Effector memory CD4-positive, alpha-beta T cell (primary cell): ENCODE data around the gene RARA.

Experiments used
- DNase-seq, 3 donors: peaks; one replicate each; pipeline ENCODE4 v3.0.0-alpha.2; 2020
- H3K27ac ChIP-seq: 2 replicates; pipeline ENCODE4 v1.7.0; 2013; ENCODE audit warnings: mild to moderate bottlenecking, low read length, moderate library complexity; ENCODE audit not compliant: insufficient read depth, poor library complexity, severe bottlenecking
- H3K27me3 ChIP-seq: replicated peaks from 2 replicates; pipeline ENCODE4 v1.7.0; 2013; ENCODE audit warnings: mild to moderate bottlenecking, low read length; ENCODE audit not compliant: insufficient read depth, control insufficient read depth, poor library complexity, severe bottlenecking
- H3K36me3 ChIP-seq: 2 replicates; pipeline ENCODE4 v1.7.0; 2013; ENCODE audit warnings: mild to moderate bottlenecking, low read length, moderate library complexity; ENCODE audit not compliant: control insufficient read depth, insufficient read depth
- H3K4me1 ChIP-seq: 2 replicates; pipeline ENCODE4 v1.7.0; 2013; ENCODE audit warnings: low read length, mild to moderate bottlenecking; ENCODE audit not compliant: control insufficient read depth, insufficient read depth, poor library complexity, severe bottlenecking
- H3K4me3 ChIP-seq: 2 replicates; pipeline ENCODE4 v1.7.0; 2013; ENCODE audit warnings: low read length, low read depth, mild to moderate bottlenecking; ENCODE audit not compliant: insufficient read depth, poor library complexity, severe bottlenecking
- H3K9me3 ChIP-seq: 2 replicates; pipeline ENCODE4 v1.7.0; 2013; ENCODE audit warnings: mild to moderate bottlenecking, low read length, moderate library complexity; ENCODE audit not compliant: control insufficient read depth

RARA gene

GRCh38 chr17:40314584-40314956, 5.6 kb downstream of the RARA start:
- peaks cover 58% of the 10 kb centered on the region for H3K4me1 ChIP-seq
- H3K36me3 ChIP-seq: no peaks in the 10 kb centered on the region
- H3K9me3 ChIP-seq: no peaks in the 10 kb centered on the region
- H3K27me3 ChIP-seq: no peaks in the 10 kb centered on the region
- DNase-seq: peak; percentile 82 to 88 (median 84)
- H3K4me3 ChIP-seq: no peak overlapping the region
- no peak overlapping the region for H3K27ac ChIP-seq

- DNase-seq: no peak
- Histone ChIP-seq H3K4me1 (peaks cover 59% of the 10 kb centered on the region), H3K4me3 (no peak overlapping the region), H3K27ac (no peak overlapping the region), H3K36me3 (no peaks in the 10 kb centered on the region), H3K27me3 (no peaks in the 10 kb centered on the region), H3K9me3 (no peaks in the 10 kb centered on the region)
These were observed 6.2 kb downstream of the RARA start for GRCh38 chr17:40315206-40315605.

GRCh38 chr17:40315678-40316570, 6.9 kb downstream of the RARA start:
- Histone ChIP-seq H3K9me3 (no peaks in the 10 kb centered on the region), H3K27me3 (no peaks in the 10 kb centered on the region), H3K4me3 (no peak overlapping the region), H3K36me3 (no peaks in the 10 kb centered on the region), H3K27ac (no peak overlapping the region), H3K4me1 (peaks cover 58% of the 10 kb centered on the region)
- no peak for DNase-seq

GRCh38 chr17:40316571-40317344, 7.8 kb downstream of the RARA start:
- Histone ChIP-seq H3K36me3 (no peaks in the 10 kb centered on the region), H3K27me3 (no peaks in the 10 kb centered on the region), H3K27ac (no peak overlapping the region), H3K4me3 (peak overlapping the region; percentile 95), H3K9me3 (no peaks in the 10 kb centered on the region), H3K4me1 (peaks cover 58% of the 10 kb centered on the region)
- DNase-seq: no peak

GRCh38 chr17:40317345-40317873, 8.4 kb downstream of the RARA start:
- DNase-seq: no peak
- Histone ChIP-seq H3K36me3 (no peaks in the 10 kb centered on the region), H3K4me3 (peak overlapping the region; percentile 95), H3K27me3 (no peaks in the 10 kb centered on the region), H3K4me1 (peaks cover 62% of the 10 kb centered on the region), H3K27ac (peak overlapping the region; percentile 98), H3K9me3 (no peaks in the 10 kb centered on the region)

- peaks cover 64% of the 10 kb centered on the region for H3K4me1 ChIP-seq
- DNase-seq: peak; percentile 85 to 90 (median 89)
- peak overlapping the region; percentile 95 for H3K4me3 ChIP-seq
- no peaks in the 10 kb centered on the region for H3K36me3 ChIP-seq
- H3K9me3 ChIP-seq: no peaks in the 10 kb centered on the region
- H3K27ac ChIP-seq: peak overlapping the region; percentile 98
- H3K27me3 ChIP-seq: no peaks in the 10 kb centered on the region
These were observed 9.2 kb downstream of the RARA start for GRCh38 chr17:40317880-40318829.

GRCh38 chr17:40318830-40319391, 9.9 kb downstream of the RARA start:
- no peaks in the 10 kb centered on the region for H3K9me3 ChIP-seq
- peak overlapping the region; percentile 95 for H3K4me3 ChIP-seq
- DNase-seq: no peak
- peak overlapping the region; percentile 98 for H3K27ac ChIP-seq
- H3K4me1 ChIP-seq: peaks cover 72% of the 10 kb centered on the region
- H3K36me3 ChIP-seq: no peaks in the 10 kb centered on the region
- no peaks in the 10 kb centered on the region for H3K27me3 ChIP-seq

- Histone ChIP-seq H3K36me3 (no peaks in the 10 kb centered on the region), H3K4me3 (peak overlapping the region; percentile 95), H3K9me3 (no peaks in the 10 kb centered on the region), H3K4me1 (peaks cover 73% of the 10 kb centered on the region), H3K27ac (peak overlapping the region; percentile 98), H3K27me3 (no peaks in the 10 kb centered on the region)
- DNase-seq: peak; percentile 84 to 89 (median 86)
These were observed 10.9 kb downstream of the RARA start for GRCh38 chr17:40319651-40320540.
